ENCODE data around the gene ADCY2.

Gene ADCY2

DNA sequence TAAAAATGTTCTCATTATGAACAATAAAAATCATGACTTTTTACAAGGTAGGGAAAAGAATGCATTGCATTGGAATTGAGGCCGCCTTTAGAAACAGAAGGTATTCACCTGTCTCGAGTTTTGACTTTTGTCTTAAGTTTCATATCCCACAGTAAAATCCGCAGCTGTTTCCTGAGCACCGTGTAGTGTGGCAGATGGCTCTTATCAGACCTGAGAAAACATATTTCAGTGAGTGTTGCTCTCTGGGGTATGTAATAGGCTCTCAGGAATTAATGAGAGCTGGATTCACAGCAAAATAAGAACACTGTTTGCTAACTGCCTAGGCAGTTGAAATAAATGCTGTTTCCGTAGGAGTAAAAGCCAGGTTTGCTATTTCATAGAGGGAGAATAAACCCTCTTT, 233.6 kb downstream of the ADCY2 start:
- H3K4me3 ChIP-seq (ENCODE audit: low read depth, low read length), result no peak overlapping the region
- no peak for TF ChIP-seq CTCF (IDR thresholded peaks at IDR 0.05; ENCODE audit: control insufficient read depth, extremely low read depth, insufficient read depth)
- no peak for DNase-seq (ENCODE audit: low read depth)

DNA sequence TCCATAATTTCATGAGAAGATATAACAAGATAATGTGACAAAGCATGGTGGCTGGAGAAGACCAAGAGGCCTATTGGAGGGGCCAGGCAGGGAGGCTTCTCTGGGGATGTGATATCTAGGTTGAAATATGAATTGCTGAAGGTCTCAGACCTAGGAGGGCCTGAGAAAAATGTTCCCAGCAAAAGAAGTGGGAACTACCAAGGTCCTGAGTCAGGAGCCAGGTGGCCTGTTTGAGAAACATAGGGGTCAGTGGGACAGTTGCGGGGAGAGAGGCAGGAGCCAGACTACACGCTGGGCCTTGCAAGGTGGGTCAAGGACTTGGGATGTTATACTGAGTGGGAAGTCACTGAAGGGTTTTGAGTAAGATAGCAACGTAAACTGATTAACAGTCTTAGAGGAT, 238.9 kb downstream of the ADCY2 start:
- H3K4me3 ChIP-seq (ENCODE audit: low read depth, low read length), result no peak overlapping the region
- TF ChIP-seq CTCF (IDR thresholded peaks at IDR 0.05; ENCODE audit: control insufficient read depth, extremely low read depth, insufficient read depth), result no peak
- no peak for DNase-seq (ENCODE audit: low read depth)

GRCh38 chr5:7638456-7638855, 242.5 kb downstream of the ADCY2 start:
- no peak for TF ChIP-seq CTCF (IDR thresholded peaks at IDR 0.05; ENCODE audit: control insufficient read depth, extremely low read depth, insufficient read depth)
- no peak overlapping the region for H3K4me3 ChIP-seq (ENCODE audit: low read depth, low read length)
- no peak for DNase-seq (ENCODE audit: low read depth)

DNA sequence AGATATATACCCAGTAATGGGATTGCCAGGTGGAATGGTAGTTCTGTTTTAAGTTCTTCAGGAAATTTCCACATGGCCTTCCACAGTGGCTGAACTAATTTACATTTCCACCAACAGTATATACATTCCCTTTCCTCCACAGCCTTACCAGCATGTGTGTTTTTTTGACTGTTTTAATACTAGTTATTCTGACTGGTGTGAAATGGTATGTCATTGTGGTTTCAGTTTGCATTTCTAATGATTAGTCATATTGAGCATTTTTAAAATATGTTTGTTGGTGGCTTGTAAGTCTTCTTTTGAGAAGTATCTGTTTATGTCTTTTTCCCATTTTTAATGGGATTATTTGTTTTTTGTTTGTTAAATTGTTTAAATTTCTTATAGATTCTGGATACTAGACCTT, 246.1 kb downstream of the ADCY2 start:
- H3K4me3 ChIP-seq (ENCODE audit: low read depth, low read length), result no peak overlapping the region
- DNase-seq (ENCODE audit: low read depth), result no peak
- no peak for TF ChIP-seq CTCF (IDR thresholded peaks at IDR 0.05; ENCODE audit: control insufficient read depth, extremely low read depth, insufficient read depth)

DNA sequence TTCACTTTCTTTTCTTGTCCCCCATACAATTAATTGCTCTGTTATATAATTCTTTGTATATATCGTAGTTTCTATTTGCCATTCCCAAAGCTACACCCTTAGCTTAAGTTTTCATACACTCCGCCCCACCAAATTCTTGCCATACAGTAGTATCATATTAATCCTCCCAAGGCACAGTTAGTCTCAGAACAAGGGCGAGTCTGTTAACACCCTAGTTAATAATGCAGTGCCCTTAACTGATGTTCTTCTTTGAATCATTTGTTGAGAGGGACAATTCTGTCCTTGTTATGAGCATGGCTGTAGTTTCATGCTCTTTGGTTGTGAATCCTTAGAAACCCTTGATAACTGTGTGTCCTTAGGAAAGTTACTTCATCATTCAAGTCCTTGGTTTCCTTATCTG, 248.8 kb downstream of the ADCY2 start:
- DNase-seq (ENCODE audit: low read depth), result no peak
- no peak for TF ChIP-seq CTCF (IDR thresholded peaks at IDR 0.05; ENCODE audit: control insufficient read depth, extremely low read depth, insufficient read depth)
- H3K4me3 ChIP-seq (ENCODE audit: low read depth, low read length), result no peak overlapping the region

DNA sequence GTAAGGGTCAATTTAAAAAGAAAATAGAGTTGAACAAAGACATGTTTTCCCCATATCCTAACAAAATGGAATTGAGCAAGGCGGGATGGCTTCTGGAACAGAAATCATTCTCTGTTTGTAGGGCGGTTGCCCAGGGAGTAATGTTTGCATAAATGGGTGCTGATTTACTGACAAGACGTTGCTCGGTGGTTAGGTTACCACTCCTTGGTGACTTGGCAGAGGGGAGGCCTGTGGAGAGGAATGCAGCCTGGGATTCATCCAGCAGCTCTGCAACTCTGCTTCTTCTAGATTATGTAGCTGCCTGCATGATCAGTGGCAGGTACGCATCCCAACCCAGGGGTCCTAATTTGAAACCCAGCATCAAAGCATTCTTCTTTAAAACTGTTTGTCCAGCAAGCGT, 254.8 kb downstream of the ADCY2 start:
- TF ChIP-seq CTCF (IDR thresholded peaks at IDR 0.05; ENCODE audit: control insufficient read depth, extremely low read depth, insufficient read depth), result no peak
- DNase-seq (ENCODE audit: low read depth), result no peak
- H3K4me3 ChIP-seq (ENCODE audit: low read depth, low read length), result no peak overlapping the region

GRCh38 chr5:7653046-7653445, 257.1 kb downstream of the ADCY2 start:
- no peak for DNase-seq (ENCODE audit: low read depth)
- TF ChIP-seq CTCF (IDR thresholded peaks at IDR 0.05; ENCODE audit: control insufficient read depth, extremely low read depth, insufficient read depth), result no peak
- H3K4me3 ChIP-seq (ENCODE audit: low read depth, low read length), result no peak overlapping the region
